Keratinocyte (primary cell): Measurements from ENCODE around the gene MS4A7. TPM values are rescaled to one million over a fixed set of nuclear protein-coding genes. Genes with fewer than 3 reads are reported as not detected.

ENCODE experiments used
- DNase-seq: peaks from one replicate; pipeline ENCODE4 v3.0.0-alpha.2; 2011; ENCODE audit warnings: low read depth, missing footprints, low spot score
- FAIRE-seq: peaks from 2 replicates; lab custom pipeline; 2011; peaks lifted over from hg19 to GRCh38; lab: Jason Lieb, UNC
- H2AFZ ChIP-seq: 2 replicates; pipeline ENCODE4 v1.6.0; 2012; ENCODE audit warnings: low read length, control low read depth, inconsistent platforms; ENCODE audit not compliant: control insufficient read depth
- H3K27ac ChIP-seq: 2 replicates; pipeline ENCODE4 v1.5.1; 2011; ENCODE audit warnings: low read length; ENCODE audit not compliant: control insufficient read depth, insufficient read depth
- H3K27me3 ChIP-seq: 3 replicates; pipeline ENCODE4 v1.6.0; 2011; ENCODE audit warnings: low read length; ENCODE audit not compliant: control insufficient read depth, insufficient read depth; ENCODE audit errors: extremely low read depth
- H3K36me3 ChIP-seq, 2 experiments: 2 replicates in 1 of 2; 3 replicates in 1 of 2; pipeline ENCODE4 v1.5.1; 2011; ENCODE audit warnings: low read length in 2 of 2, mild to moderate bottlenecking in 1 of 2; ENCODE audit not compliant: control insufficient read depth in 2 of 2, insufficient read depth in 2 of 2; ENCODE audit errors: extremely low read depth in 1 of 2
- H3K4me1 ChIP-seq: 3 replicates; pipeline ENCODE4 v1.5.1; 2011; ENCODE audit warnings: low read length; ENCODE audit not compliant: control insufficient read depth, insufficient read depth; ENCODE audit errors: extremely low read depth
- H3K4me2 ChIP-seq: 3 replicates; pipeline ENCODE4 v1.6.0; 2011; ENCODE audit warnings: low read depth, low read length; ENCODE audit not compliant: control insufficient read depth, insufficient read depth; ENCODE audit errors: extremely low read depth
- H3K4me3 ChIP-seq, 3 experiments: fragments of 200-600 bp in 1 of 3; sonication (generic) in 1 of 3; 2 replicates in 2 of 3; 3 replicates in 1 of 3; pipeline ENCODE4 v1.5.1; 2011 to 2016; ENCODE audit warnings: low read length in 3 of 3, mild to moderate bottlenecking in 3 of 3, control low read depth in 2 of 3, inconsistent platforms in 1 of 3, low read depth in 1 of 3, mixed read lengths in 1 of 3, mixed run types in 1 of 3, moderate library complexity in 1 of 3; ENCODE audit not compliant: control insufficient read depth in 2 of 3, insufficient read depth in 2 of 3; ENCODE audit errors: extremely low read depth in 1 of 3
- H3K79me2 ChIP-seq: 2 replicates; pipeline ENCODE4 v1.6.0; 2012; ENCODE audit warnings: low read length; ENCODE audit not compliant: control insufficient read depth, insufficient read depth
- H3K9ac ChIP-seq: 3 replicates; pipeline ENCODE4 v1.6.0; 2011; ENCODE audit warnings: low read length; ENCODE audit not compliant: control insufficient read depth, insufficient read depth; ENCODE audit errors: extremely low read depth
- H3K9me1 ChIP-seq: 3 replicates; pipeline ENCODE4 v1.6.0; 2011; ENCODE audit warnings: low read length; ENCODE audit not compliant: control insufficient read depth, insufficient read depth; ENCODE audit errors: extremely low read depth
- H3K9me3 ChIP-seq: 2 replicates; pipeline ENCODE4 v1.5.1; 2012; ENCODE audit warnings: low read depth, low read length; ENCODE audit not compliant: control insufficient read depth
- H4K20me1 ChIP-seq: 3 replicates; pipeline ENCODE4 v1.6.0; 2011; ENCODE audit warnings: low read length; ENCODE audit not compliant: control insufficient read depth, insufficient read depth; ENCODE audit errors: extremely low read depth
- EZH2 ChIP-seq: IDR thresholded peaks from one replicate; pipeline ENCODE4 v1.6.1; 2012; ENCODE audit warnings: inconsistent platforms, mild to moderate bottlenecking, low read length, moderate library complexity
- dilution Hi-C: fragments of 300-500 bp; cut with MboI; formaldehyde crosslinking; loops from one replicate; pipeline ENCODE4 v1.7.0; 2020; ENCODE audit warnings: low sequenced_read_pairs; ENCODE audit not compliant: extremely low pct_ligation_motif_present
- polyA plus RNA-seq, 5 experiments: library from polyadenylated mRNA; depleted of rRNA in 3 of 5; stranded (reverse) in 3 of 5; stranded (forward) in 1 of 5; unstranded in 1 of 5; fragments of >200 nt; gene quantifications; 1 replicate in 1 of 5; 2 replicates in 3 of 5; 3 replicates in 1 of 5; pipeline versions ENCODE4 v1.2.1 to v1.2.3, GENCODE V29; 2011 to 2012; ENCODE audit warnings: missing spikeins in 2 of 5, low read depth in 1 of 5, low replicate concordance in 1 of 5
- TF ChIP-seq, protein P1 (sequence below), 3 experiments: IDR thresholded peaks in 1 of 3; conservative IDR thresholded peaks in 1 of 3; optimal IDR thresholded peaks in 1 of 3; 2 replicates in 2 of 3; 3 replicates in 1 of 3; pipeline versions ENCODE3 to v1.5.1; 2011; ENCODE audit warnings: low read length in 3 of 3, mild to moderate bottlenecking in 3 of 3, moderate library complexity in 2 of 3, control low read depth in 1 of 3, inconsistent platforms in 1 of 3; ENCODE audit not compliant: insufficient read depth in 2 of 3; ENCODE audit errors: extremely low read depth in 1 of 3

MS4A7 gene
- polyA plus RNA-seq, 1 donor (not counting 4 experiments of a cell fraction or from before 2014, with no cell fraction given), result not detected

DNA sequence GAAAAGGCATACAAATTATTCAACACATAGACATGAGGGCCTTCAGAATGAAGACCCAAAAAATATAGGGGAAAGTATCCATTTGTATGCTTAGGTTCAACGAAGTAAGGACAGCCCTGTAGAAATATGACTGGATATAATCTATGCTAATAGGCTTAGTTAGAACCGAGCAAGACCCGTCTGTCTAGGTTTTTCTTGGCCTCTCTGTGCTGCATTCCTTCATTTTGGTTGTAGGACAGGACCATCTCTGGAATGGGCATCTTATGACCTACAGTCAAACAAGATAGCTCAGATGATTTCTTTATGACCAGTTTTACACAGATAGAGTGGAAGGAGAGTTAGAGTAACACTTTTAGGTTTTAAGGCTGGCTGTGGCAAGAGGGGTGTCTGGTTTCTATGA, 5.6 kb upstream of the MS4A7 start:
- DNase-seq, result no peak
- dilution Hi-C loops, result no loop called here
- Histone ChIP-seq H2AFZ (no peak overlapping the region), H3K9ac (no peak overlapping the region), H3K4me3 (no peak overlapping the region), H3K9me3 (peaks cover 2% of the 10 kb centered on the region), H3K27ac (no peak overlapping the region), H3K4me2 (no peak overlapping the region), H3K4me1 (no peaks in the 10 kb centered on the region), H3K27me3 (no peaks in the 10 kb centered on the region), H4K20me1 (no peaks in the 10 kb centered on the region), H3K36me3 (no peaks in the 10 kb centered on the region), H3K9me1 (no peaks in the 10 kb centered on the region), H3K79me2 (no peaks in the 10 kb centered on the region)
- no peak for FAIRE-seq
- no peak for TF ChIP-seq EZH2
- TF ChIP-seq, protein P1, sequence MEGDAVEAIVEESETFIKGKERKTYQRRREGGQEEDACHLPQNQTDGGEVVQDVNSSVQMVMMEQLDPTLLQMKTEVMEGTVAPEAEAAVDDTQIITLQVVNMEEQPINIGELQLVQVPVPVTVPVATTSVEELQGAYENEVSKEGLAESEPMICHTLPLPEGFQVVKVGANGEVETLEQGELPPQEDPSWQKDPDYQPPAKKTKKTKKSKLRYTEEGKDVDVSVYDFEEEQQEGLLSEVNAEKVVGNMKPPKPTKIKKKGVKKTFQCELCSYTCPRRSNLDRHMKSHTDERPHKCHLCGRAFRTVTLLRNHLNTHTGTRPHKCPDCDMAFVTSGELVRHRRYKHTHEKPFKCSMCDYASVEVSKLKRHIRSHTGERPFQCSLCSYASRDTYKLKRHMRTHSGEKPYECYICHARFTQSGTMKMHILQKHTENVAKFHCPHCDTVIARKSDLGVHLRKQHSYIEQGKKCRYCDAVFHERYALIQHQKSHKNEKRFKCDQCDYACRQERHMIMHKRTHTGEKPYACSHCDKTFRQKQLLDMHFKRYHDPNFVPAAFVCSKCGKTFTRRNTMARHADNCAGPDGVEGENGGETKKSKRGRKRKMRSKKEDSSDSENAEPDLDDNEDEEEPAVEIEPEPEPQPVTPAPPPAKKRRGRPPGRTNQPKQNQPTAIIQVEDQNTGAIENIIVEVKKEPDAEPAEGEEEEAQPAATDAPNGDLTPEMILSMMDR (optimal IDR thresholded peaks at IDR 0.05 in 1 of 3, IDR thresholded peaks at IDR 0.05 in 1 of 3, conservative IDR thresholded peaks at IDR 0.05 in 1 of 3; ENCODE audit: extremely low read depth in 1 of 3, insufficient read depth in 2 of 3, low read length in 3 of 3), result no peak

DNA sequence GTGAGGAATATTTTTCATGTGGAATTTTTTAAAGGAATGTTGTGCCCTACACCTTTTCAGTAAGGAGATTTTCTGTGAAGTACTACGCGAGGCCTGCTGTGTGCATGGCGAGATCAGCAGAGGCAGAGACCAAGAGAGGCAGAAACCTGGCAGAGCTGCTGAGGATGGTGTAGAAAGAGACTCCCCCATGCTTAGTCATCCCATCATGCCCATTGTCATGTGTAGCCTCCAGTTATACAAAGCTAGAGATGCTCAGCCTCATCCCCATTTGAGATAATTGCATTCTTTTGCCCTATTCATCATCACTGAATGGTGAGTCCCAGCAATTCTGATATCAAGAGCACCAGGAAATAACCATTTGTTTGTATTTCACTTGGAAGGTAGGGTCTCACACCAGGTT, 3.0 kb upstream of the MS4A7 start:
- Histone ChIP-seq H3K4me1 (no peaks in the 10 kb centered on the region), H2AFZ (no peak overlapping the region), H3K27me3 (no peaks in the 10 kb centered on the region), H3K9me1 (no peaks in the 10 kb centered on the region), H3K4me3 (no peak overlapping the region), H3K36me3 (no peaks in the 10 kb centered on the region), H3K9me3 (peaks cover 2% of the 10 kb centered on the region), H3K4me2 (no peak overlapping the region), H4K20me1 (no peaks in the 10 kb centered on the region), H3K79me2 (no peaks in the 10 kb centered on the region), H3K9ac (no peak overlapping the region), H3K27ac (no peak overlapping the region)
- dilution Hi-C loops, result no loop called here
- no peak for TF ChIP-seq EZH2
- TF ChIP-seq, protein P1 (optimal IDR thresholded peaks at IDR 0.05 in 1 of 3, IDR thresholded peaks at IDR 0.05 in 1 of 3, conservative IDR thresholded peaks at IDR 0.05 in 1 of 3; ENCODE audit: extremely low read depth in 1 of 3, insufficient read depth in 2 of 3, low read length in 3 of 3), result no peak
- FAIRE-seq, result no peak
- DNase-seq, result no peak
